Astrocyte (in vitro differentiated cells and primary cell): ENCODE results near the gene PPM1E.

Experiments
- EZH2 ChIP-seq: IDR thresholded peaks from 2 replicates; pipeline ENCODE4 v1.6.1; 2012; ENCODE audit warnings: mild to moderate bottlenecking, low read length, inconsistent platforms; ENCODE audit not compliant: insufficient read depth
- TF ChIP-seq, protein P1 (sequence below): IDR thresholded peaks from 2 replicates; pipeline ENCODE4 v1.5.1; 2011; ENCODE audit warnings: low read depth, mild to moderate bottlenecking, inconsistent platforms, low read length, moderate library complexity; ENCODE audit not compliant: insufficient read depth

DNA sequence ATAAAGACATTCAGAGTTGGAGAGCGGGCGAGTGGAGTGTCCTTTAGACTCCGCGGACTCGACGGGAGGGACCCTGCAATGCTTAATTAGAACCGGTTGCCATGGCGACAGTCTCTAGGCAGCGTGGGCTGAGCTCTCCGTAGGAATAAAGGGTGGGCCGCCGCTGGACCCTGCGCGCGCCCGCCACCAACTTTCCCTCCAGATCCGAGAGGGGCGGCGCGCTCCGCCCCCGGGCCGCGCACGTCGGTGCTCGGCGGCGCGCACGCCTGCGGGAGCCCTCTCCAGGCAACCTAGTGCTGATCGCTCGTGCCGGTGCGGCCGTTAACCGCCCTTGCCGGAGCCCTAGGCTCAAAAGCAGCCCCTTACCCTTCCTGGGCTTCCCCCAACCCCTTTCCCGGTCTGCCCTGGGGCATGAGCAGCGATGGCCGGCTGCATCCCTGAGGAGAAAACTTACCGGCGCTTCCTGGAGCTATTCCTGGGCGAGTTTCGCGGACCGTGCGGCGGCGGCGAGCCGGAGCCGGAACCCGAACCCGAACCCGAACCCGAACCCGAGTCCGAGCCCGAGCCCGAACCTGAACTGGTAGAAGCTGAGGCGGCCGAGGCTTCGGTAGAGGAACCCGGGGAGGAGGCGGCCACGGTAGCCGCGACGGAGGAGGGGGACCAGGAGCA lies at the start of gene PPM1E:
- TF ChIP-seq, protein P1, sequence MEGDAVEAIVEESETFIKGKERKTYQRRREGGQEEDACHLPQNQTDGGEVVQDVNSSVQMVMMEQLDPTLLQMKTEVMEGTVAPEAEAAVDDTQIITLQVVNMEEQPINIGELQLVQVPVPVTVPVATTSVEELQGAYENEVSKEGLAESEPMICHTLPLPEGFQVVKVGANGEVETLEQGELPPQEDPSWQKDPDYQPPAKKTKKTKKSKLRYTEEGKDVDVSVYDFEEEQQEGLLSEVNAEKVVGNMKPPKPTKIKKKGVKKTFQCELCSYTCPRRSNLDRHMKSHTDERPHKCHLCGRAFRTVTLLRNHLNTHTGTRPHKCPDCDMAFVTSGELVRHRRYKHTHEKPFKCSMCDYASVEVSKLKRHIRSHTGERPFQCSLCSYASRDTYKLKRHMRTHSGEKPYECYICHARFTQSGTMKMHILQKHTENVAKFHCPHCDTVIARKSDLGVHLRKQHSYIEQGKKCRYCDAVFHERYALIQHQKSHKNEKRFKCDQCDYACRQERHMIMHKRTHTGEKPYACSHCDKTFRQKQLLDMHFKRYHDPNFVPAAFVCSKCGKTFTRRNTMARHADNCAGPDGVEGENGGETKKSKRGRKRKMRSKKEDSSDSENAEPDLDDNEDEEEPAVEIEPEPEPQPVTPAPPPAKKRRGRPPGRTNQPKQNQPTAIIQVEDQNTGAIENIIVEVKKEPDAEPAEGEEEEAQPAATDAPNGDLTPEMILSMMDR: no peak
- no peak for TF ChIP-seq EZH2
